Measurements from ENCODE around the gene CSF3R. TPM values are rescaled to one million over a fixed set of nuclear protein-coding genes. Genes with fewer than 3 reads are reported as not detected.

The CSF3R gene
- total and polyA plus RNA-seq, 2 of the 4 experiments (the other 2 are of a cell fraction), result not detected

- Histone ChIP-seq H4K20me1 (ENCODE audit: insufficient read depth, low read length) (no peaks in the 10 kb centered on the region), H2BK120ac (ENCODE audit: low read depth, low read length) (peak overlapping the region; percentile 39), H3K27me3 (ENCODE audit: control insufficient read depth, insufficient read depth, low read length) (no peaks in the 10 kb centered on the region; the same call in 1 of the 2 replicates), H3K56ac (ENCODE audit: extremely low read depth, insufficient read depth, low read length) (no peak overlapping the region), H3K4me1 (ENCODE audit: control insufficient read depth, insufficient read depth, low read length) (peaks cover 6% of the 10 kb centered on the region), H3K9me3 (ENCODE audit: control insufficient read depth, insufficient read depth, low read length) (no peaks in the 10 kb centered on the region), H3K23ac (ENCODE audit: low read depth, low read length) (no peak overlapping the region), H4K5ac (ENCODE audit: low read depth, low read length) (peak overlapping the region; percentile 47), H4K91ac (ENCODE audit: insufficient read depth, low read depth, low read length) (peak overlapping the region; percentile 74; the same call in 1 of the 2 replicates), H3K36me3 (ENCODE audit: control insufficient read depth, insufficient read depth, low read length) (peaks cover 14% of the 10 kb centered on the region; the same call in 1 of the 2 replicates), H2AK9ac (replicated peaks; ENCODE audit: low read depth, low read length, poor library complexity) (peak overlapping the region; percentile 57), H4K8ac (ENCODE audit: low read depth in 2 of 2, low read length in 2 of 2) (peak overlapping the region; percentile 70 to 82; a peak in 3 of 4 replicates), H3K4me3 (ENCODE audit: insufficient read depth, low read depth, low read length) (no peak overlapping the region), H2AK5ac (ENCODE audit: low read depth, low read length) (peak overlapping the region; percentile 52; the same call in 1 of the 2 replicates), H3K27ac (ENCODE audit: insufficient read depth, low read length) (no peak overlapping the region), H3K4me2 (ENCODE audit: low read depth, low read length) (no peak overlapping the region), H3K9ac (ENCODE audit: low read depth, low read length) (no peak overlapping the region), H2BK20ac (ENCODE audit: low read depth, low read length) (0 out of 2 replicates have a peak overlapping the region, but pooled peaks have one; percentile 47), H3K9me1 (ENCODE audit: insufficient read depth, low read length) (peaks cover 10% of the 10 kb centered on the region), H3K79me1 (ENCODE audit: low read depth in 1 of 2, low read length in 2 of 2) (peaks cover 13 to 21% of the 10 kb centered on the region in 2 experiments; a peak in 3 of 4 replicates), H3K18ac (ENCODE audit: low read depth, low read length) (no peak overlapping the region), H2AFZ (replicated peaks; ENCODE audit: low read length, poor library complexity) (peak overlapping the region; percentile 82), H2BK5ac (ENCODE audit: low read depth, low read length, poor library complexity, severe bottlenecking) (no peak overlapping the region), H3K14ac (replicated peaks; ENCODE audit: low read depth, low read length) (0 out of 2 replicates have a peak overlapping the region, but pooled peaks have one; percentile 6), H3K4ac (ENCODE audit: low read depth, low read length) (peak overlapping the region; percentile 70), H2BK15ac (ENCODE audit: low read depth, low read length) (peak overlapping the region; percentile 79; the same call in 1 of the 3 replicates)
- BruUV-seq (replicated peaks), result no TSS peak
- no peak for TF ChIP-seq CHD1 (IDR thresholded peaks at IDR 0.05; ENCODE audit: low read depth, low read length)
- TF ChIP-seq POLR2A (IDR thresholded peaks at IDR 0.05; ENCODE audit: low read depth, low read length), result no peak
- no peak for TF ChIP-seq BHLHE40 (IDR thresholded peaks at IDR 0.05; ENCODE audit: low read depth, low read length)
- TF ChIP-seq ELK1 (IDR thresholded peaks at IDR 0.05; ENCODE audit: borderline replicate concordance, low read depth, low read length), result no peak
- no peak for TF ChIP-seq RAD21 (IDR thresholded peaks at IDR 0.05; ENCODE audit: low read length)
- ATAC-seq (ENCODE audit: low read depth) (no peak), DNase-seq (no peak)
- intact Hi-C loops (cut with micrococcal nuclease), result no loop called here
- CTCF ChIA-PET, result no interaction called here
- POLR2A ChIA-PET (ENCODE audit: unreplicated experiment), result no interaction called here
- in situ Hi-C loops (cut with MboI; ENCODE audit: low sequenced_read_pairs), result loop anchor here (25.0 kb wide), 1 partner anchor 1546 kb away; the partner anchor contains the start of genes FHL3 and UTP11
- no CpG with 5 or more reads among the region's 4 CpGs for WGBS, 2 experiments (ENCODE audit: extremely low coverage in 2 of 2, insufficient read length in 1 of 2)
- dilution Hi-C loops (cut with HindIII; ENCODE audit: low sequenced_read_pairs, unreplicated experiment), result no loop called here
These were observed 16.9 kb downstream of the CSF3R start for GRCh38 chr1:36465731-36466369.

All from IMR-90 (cell line).